Stomach (tissue), 4 donors: ENCODE data around the gene MS4A15.

Source experiments
- CTCF ChIP-seq, 7 experiments: fragments of 450-650 bp in 4 of 7; fragments of 200-600 bp in 3 of 7; sonication (generic) in 3 of 7; IDR thresholded peaks; one replicate each; pipeline ENCODE4 v1.5.1; 2016 to 2019; ENCODE audit warnings: antibody characterized with exemption in 7 of 7, control low read depth in 2 of 7, mild to moderate bottlenecking in 1 of 7
- POLR2AphosphoS5 ChIP-seq, 3 donors: sonication (generic); formaldehyde crosslinking; IDR thresholded peaks; one replicate each; pipeline ENCODE4 v1.6.1; 2016; ENCODE audit warnings: antibody characterized with exemption in 3 of 3

DNA sequence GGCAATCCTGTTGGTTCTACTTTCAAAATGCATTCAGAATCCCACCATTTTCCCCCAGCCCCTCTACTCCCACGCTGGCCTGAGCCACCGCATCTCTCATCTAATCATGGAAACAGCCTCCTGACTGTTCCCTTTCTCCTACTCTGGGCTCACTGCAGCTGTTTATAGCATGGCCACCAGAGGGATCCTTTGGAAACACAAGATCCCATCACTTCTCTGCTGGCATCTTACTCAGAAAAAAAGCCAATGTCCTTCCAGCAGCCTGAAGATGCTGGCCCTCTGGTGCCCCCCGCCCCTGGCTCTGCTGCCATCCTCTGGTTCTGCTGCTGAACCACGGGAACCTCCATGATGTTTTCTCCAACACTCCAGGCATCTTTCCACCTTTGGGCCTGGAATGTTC lies 46.2 kb upstream of the MS4A15 start:
- TF ChIP-seq CTCF (IDR thresholded peaks at IDR 0.05) (no peak), POLR2AphosphoS5 (IDR thresholded peaks at IDR 0.05) (no peak)
